ENCODE data around the gene LCLAT1.

LCLAT1 gene

DNA sequence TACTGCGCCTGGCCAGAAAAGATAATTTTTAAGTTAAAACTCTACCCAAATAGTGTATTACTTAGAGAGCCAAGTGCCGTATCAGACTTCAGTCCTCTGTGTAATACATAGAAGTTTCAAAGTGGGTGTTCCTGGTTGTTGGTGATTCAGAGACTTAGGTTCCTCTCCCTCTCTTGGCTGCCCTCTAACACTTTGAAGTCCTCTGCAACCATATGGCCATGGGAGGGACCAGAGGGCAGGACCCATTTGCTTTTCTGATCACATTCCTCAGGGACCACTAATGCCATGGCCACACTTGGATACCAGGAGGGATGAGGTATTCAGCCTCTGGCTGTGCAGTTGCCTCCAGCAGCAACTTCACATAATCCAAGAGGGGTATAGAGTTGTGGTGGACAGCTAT, 228.7 kb downstream of the LCLAT1 start:
- DNase-seq (ENCODE audit: low spot score): peak; percentile 66

DNA sequence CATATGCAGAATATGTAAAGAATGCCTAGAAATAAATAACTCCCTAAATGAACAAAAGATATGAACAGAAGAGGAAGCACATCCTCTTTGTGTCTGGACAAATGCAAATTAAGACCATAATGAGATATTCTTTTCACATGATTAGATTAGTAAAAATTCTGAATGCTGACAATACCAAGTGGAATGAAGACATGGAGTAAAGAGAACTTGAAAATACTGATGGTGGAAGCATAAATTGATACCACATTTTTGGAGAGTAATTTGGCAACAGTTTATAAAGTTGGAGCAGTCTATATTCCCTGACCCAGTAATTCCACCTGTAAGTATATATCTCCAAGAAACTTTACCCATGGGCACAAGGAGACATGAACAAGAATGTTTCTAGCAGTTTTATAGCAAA, 230.2 kb downstream of the LCLAT1 start:
- DNase-seq (ENCODE audit: low spot score): peak; percentile 13

DNA sequence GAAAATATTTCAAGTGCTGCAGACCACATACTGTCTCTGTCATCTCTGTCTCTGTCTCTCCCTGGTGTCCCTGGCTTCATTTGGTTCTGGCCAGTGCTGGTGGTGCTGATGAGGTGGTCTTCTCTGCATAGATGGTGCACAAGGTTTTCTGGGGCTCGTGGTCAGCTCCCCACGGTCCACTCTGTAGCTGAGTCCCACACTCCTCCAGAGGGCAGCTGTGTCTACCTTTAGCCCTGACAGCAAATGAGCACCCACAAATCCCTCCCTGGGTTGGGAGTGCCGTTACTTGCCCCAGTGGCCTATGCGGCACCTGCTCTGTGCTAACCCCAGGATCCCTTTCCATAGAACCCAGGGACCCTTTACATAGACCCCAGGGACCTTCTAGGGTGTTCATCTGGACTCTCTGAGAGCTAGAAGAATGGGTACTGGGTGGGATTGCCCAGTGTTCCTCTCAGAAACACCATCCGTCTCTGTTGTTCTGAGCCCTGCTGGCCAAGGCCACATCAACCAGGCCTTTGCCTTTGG, 230.9 kb downstream of the LCLAT1 start:
- no peak for DNase-seq (ENCODE audit: low spot score)

DNA sequence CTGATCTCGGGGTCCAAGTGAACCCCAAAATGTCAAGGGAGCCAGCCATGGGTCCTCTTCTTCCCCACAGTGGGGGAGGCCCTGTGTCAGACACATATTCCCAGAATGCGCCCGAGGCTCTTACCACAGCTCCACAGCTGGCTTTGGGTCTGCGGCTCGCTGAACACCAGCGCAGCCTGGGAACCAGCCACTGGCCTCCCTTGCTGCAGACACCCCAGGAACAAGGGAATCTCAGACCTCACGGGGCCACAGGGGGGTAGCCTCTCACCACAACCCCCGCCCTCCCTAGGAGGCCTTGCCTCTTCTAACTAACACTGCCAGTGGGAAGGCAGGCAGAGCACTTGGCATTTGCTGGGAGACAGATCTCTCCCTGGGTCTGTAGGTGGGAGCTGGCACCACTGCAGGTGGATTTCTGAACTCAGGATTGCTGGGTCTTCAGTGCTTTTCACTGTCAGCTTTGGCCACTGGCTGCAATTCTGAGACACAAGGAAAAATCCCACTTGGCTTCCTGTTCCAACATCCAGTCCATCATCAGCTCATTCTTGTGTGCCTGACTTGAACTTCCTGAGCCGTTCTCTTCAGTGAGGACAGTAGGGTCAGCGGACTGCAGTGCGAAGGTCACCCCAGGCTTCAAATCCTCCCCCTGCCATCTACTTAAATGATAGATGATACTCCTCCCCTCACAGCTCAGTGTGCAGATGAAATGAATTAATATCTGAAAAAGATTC, 231.5 kb downstream of the LCLAT1 start:
- DNase-seq (ENCODE audit: low spot score): no peak

DNA sequence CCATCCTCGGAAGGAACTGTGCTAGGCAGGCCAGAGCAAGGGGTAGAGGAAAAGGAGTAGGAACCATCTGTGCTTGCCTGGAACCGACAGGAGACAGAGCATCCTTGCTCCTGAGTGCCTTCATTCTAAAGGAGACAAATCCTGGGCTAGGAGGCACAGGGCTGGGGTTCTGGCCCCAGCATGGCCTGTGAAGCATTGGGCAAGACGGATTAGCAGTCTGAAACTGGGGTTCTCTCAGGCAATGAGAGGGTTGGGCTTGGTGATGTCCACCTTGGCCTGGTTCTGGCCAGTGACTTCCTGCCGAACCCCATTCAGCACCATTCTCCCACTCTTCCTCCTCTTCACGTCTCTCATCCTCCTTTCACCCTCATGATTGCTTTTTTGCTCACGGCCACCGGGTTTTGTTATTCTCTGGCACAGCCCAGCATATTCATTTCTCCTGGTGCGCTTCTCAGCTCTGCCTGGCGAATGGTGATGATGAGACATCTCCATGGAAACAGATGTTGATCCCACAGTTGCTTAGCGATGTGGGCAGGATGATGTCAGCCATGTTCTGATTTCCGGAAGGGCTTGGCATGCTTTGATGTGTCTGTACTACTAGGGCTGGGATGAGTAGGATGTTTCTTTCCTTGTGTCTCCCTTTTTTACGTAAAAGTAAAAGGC, 232.5 kb downstream of the LCLAT1 start:
- peak; percentile 72 for DNase-seq (ENCODE audit: low spot score)

DNA sequence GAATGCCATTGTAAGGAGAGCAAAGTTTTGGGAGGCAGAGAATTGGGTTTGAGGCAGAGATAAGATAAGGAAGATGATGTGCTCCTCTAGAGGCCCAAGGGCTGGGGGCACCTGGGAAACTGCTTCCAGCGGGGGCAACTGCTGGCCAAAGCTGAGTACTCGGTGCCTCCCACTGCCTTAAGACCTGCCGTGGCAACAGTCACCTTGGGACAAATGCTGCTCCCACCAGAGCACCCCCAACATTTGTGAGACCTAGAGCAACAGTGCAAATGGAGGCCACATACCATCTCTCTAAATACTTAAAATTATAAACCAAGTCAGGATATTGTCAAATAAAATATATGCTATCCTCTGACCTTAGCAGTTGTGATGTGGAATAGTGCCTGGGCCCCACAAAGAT, 233.1 kb downstream of the LCLAT1 start:
- no peak for DNase-seq (ENCODE audit: low spot score)

DNA sequence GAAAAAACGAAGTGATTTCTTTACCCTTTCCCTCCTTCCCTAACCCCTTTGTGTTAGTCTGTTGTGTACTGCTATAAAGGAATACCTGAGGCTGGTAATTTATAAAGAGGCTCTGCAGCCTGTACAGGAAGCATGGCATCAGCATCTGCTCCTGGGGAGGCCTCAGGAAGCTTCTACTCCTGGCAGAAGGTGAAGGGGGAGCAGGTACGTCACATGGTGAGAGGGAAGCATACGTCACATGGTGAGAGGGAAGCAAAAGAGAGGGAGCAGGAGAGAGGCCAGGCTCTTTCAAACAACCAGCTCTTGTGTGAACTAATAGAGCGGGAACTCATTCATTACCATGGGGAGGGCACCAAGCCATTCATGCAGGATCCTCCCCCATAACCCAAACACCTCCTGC, 234.0 kb downstream of the LCLAT1 start:
- DNase-seq (ENCODE audit: low spot score): no peak

DNA sequence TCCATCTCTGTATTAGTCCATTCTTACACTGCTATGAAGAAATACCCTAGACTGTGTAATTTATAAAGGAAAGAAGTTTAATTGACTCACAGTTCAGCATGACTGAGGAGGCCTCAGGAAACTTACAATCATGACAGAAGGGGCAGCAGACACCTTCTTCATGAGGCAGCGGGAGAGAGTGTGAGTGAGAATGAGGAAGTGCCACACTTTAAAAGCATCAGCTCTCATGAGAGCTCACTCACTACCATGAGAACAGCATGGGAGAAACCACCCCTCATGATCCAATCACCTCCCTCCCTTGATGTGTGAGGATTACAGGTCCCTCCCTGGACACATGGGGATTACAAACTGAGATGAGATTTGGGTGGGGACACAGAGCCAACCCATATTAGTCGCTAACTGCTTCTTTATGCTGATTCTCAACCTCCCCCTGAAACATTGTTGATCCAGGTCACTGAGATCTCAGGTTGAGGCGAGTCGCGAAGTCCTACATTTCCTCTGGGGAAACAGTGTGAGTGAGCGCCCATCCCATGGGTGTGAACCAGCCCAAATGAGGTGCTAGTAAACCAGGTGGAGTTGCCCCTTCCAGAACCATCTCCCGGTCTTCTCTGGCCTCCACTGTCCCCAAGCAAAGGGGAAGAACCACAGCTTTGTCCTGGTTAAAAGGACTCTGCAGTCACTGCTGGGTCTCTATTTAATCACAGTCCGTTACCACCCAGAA, 236.3 kb downstream of the LCLAT1 start:
- no peak for DNase-seq (ENCODE audit: low spot score)

DNA sequence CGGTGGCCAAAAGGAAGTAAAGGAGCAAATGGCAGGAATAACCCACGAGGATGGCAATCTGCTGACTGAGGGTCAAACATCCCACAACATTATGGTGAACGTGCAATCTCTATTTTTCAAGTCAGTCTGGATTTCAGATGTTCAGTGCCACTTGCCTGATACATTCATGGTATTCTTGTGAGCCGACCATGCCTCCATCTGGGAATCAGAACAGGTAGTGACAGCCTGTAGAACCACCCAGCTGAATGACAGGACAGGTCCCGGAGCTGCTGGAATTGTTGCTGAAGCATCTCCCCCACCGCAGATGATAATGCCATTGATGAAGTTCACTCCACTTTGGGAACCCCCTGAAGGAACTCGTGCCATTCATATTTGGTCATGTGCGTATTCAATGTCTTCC, 237.0 kb downstream of the LCLAT1 start:
- DNase-seq (ENCODE audit: low spot score): no peak

DNA sequence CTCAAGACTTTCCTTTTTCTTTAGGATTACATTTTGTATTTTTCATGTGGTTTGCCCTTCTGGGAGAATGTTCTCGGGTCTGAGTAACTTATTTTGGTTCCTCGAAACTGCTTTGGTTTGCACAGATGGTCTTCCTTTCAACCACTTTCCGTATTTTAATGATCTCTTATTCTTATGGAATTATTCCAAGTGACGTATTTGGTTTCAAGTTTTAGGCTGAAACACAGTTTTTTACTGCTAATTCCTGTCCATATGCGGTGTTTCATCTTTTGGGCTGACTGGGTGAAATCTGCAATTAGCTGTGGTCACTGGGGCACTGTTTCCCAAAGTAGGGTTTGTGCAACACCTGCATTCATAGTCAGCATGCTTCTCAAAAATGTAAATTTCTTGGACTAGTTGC, 237.5 kb downstream of the LCLAT1 start:
- no peak for DNase-seq (ENCODE audit: low spot score)

DNA sequence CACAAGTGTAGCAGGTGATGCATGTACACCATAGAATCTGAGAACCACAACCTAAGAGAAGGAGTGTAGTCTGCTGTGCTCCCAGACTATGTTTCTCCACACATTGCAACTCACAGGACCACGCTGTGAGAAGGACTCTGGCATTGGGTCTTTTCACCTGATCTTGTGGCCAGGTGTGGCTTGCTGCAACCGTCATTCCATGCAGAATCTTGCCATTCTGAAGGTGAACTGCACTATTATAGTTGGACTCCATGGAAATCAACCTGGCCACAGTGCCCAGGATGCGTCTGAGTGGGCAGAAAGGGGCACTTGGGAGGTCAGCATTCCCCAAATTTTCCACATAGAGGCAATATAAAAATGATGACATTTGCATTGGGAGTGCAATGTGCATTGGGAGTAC, 237.9 kb downstream of the LCLAT1 start:
- DNase-seq (ENCODE audit: low spot score): no peak

DNA sequence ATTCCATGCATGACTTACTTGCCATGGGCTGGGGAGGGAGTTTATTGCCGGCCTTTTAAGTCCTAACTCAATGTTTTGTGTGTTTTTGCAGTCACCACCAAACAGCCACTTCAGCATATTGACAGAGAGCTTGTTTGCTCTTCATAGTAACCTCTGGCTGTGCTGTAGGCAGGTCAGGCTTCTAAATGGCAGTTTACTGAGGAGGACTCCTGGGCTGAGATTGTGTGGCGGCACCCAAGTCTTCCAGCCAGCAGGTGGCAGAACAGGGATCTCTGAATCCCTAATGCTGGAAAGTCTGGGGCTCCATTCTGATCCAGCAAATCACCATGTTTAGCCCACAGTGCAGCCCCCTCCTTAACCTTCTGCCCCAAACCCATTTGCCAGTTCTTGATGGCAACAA, 239.0 kb downstream of the LCLAT1 start:
- DNase-seq (ENCODE audit: low spot score): no peak

DNA sequence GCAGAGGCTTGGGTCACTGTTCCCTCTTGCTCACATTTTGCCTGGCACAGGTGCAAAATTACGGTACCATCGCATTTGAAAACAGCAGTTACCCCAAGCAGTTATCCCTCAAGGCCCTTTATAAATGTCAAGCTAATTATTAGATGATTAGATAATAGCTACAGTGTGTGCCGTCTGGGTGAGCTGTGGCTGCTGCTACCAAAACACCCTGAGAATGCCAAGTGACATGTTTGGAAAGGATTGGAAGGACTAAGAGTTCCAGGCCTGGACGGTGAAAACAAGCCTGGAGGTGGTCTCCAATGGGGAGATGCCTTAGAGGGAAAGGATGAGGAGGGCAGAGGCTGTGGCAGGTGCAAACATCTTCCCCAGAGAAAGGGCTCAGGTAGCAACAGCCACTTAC, 239.6 kb downstream of the LCLAT1 start:
- no peak for DNase-seq (ENCODE audit: low spot score)

DNA sequence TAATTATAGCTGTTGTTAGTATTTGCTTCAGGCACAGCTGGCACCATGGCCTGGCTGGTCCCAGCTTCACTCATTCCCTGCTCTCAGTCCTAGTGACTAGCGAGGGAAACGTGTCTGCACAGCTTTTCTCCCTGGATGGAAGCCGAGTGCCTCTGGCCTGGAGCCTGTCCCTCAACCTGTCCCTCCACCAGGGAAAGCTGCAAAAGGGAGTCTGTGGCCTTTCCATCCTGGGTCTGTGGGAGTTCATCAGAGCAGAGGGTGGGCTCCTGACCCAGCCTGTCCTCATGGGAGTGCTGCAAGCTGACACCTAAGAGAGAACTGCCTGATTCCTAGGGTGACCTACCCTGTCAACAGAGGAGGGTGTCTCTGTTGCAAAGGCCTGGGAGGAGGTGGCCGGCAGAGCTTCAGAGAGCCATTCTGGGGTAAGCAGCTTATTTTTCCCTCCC, 241.9 kb downstream of the LCLAT1 start:
- no peak for DNase-seq (ENCODE audit: low spot score)

DNA sequence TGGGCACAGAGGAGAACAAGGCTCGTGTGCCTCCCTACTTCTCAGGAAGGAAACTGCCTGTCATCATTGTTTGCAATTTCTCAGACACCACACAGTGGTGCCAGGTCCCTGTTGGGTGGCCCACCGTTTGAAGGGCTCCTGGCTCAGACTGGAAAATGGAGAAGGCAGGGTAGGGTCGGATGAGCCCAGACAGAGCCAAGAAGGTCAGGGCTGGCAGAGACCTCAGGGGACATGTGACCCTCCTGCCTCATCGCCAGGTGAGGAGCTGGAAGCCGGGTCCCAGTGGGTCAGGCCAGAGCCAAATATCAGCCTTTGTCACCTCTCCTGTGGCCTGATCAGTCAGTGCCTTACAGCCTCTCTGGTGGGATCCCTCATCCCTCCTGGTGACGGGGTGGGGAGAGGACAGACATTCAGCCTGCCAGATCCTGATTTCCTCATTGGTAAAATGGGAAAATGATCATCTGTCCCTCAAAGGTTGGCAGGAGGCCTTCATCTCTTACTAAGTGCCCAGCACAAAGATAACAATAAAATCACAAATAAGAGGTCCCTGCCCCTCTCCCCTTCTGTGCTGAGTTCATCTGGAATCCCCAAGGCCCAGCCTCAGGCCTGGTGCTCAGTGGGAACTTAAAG, 242.6 kb downstream of the LCLAT1 start:
- no peak for DNase-seq (ENCODE audit: low spot score)

DNA sequence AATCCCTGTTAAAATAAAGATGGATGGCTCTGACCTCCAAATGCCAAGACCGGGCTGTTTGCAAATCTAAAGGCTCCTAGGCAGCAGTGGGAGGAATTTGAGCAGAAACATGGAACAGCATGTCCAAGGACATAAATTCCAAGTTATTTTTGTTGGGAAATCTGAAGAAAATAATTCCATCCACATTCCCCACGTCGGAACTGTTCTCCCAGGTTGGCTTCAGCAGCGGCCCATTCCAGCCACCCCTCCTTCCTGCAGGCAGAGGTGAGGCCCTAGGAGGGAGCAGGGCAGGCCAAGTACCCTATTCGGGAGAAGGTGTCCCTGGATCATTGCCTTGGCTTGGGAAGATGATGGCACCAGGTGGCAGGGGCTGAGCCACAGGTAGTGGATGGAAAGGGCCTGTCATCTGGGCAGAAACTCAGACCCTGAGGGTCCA, 243.1 kb downstream of the LCLAT1 start:
- no peak for DNase-seq (ENCODE audit: low spot score)

DNA sequence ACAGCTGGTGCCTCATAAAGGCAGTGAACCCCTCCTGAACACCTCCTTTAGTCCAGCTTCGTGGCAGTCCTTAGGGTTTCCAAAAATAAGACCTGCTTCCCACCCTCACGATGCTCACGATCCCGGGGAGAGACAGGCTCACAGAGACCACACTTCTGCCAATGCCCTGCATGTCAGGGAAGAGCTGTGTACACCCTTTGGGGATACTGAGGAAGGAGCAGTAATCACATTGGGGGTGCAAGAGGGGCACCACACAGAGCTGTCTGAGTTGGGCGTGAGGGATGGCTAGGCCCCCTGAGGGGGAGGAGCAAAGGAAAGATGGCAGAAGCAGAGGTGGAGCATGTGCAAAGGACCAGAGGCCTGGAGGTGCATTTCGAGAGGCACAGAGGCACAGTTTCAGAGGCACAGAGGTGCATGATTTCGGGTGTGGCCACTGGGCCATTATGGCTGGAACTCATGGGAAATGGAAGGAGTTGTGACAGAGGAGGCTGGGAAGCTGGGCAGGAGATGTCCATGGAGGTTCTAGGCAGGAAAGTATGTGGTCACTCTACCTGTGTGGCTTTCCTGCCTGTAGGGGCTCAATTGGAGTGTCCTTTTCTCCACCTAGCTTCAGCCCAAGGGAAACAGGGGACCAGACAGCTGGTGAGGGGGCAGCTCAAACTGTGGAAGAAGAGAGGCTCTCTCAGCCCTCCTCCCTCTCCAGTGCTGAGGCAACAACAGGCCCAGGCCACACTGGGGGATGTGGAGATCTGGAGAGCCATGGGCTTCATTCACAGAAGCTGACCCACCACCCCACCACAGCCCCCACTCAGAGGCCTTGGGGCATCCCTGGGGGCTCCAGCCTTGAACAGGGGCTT, 244.3 kb downstream of the LCLAT1 start:
- DNase-seq (ENCODE audit: low spot score): no peak

DNA sequence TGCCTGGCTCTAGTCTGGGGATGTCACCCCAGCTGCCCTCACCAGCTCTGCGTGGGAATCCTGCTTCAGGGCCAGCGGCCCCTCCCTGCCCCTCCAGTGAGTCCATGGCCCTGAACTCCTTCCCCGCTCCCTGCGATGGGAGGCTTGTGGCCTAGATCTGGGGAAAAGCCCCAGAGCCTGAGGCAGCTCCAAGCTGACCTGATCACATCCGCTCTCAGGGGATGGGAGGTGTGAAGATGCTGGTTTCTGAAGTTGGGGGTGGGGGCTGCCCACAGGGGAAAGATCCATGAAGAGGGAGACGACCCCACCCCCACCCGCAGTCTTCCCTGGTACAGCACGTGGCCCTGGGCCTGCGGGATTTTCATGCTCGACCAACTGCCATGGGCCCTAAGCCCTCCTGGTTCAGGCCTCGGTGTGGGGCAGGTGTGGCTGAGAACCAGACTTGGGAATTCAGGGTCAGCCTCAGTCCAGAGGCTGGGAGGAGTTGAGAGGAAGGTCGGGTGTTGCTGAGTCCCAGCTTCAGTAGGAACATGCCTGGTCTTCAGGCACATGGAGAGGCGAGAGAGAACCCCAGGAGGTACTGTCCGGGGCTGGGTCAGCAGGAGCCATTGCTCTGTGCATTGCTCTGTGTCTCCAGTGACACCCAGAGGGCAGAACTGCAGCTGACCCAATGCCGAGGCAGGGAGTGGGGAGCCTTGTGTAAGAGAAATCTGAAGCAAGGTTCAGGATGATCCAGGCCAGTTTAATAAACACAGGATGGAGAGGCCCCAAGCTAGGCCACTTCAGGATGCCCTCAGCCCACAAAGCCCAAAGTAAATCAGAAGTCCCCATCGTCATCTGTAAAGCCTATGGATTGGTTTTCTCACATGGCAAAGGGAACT, 245.1 kb downstream of the LCLAT1 start:
- DNase-seq (ENCODE audit: low spot score): peak; percentile 44

DNA sequence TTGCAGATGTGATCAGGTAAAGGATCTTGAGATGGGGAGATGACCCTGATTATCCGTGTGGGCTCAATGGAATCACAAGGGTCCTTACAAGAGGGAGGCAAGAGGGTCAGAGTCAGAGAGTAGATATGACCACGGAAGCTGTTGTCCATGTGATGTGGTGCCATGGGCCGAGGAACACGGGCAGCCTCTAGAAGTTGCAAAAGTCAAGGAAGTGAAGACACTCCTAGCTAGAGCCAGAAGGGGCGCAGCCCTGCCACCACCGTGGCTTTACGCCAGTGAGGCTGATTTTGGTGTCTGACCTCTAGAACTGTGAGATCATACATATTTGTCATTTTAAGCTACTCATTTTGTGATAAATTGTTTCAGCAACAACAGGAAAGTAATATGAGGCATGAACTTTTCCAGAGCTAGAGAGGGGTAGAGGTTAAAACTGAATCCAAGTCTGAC, 245.8 kb downstream of the LCLAT1 start:
- DNase-seq (ENCODE audit: low spot score): no peak
